HepG2 (cell line): ENCODE data around the gene YBX2. TPM values are rescaled to one million over a fixed set of nuclear protein-coding genes. Genes with fewer than 3 reads are reported as not detected.

Experiments
- DZIP1 ChIP-seq: sonication (generic); formaldehyde crosslinking; IDR thresholded peaks from 2 replicates; pipeline ENCODE4 v1.5.0; 2020; ENCODE audit warnings: mild to moderate bottlenecking, missing genetic modification reagents
- E2F2 ChIP-seq: sonication (generic); formaldehyde crosslinking; IDR thresholded peaks from 2 replicates; pipeline ENCODE4 v1.4.0; 2020; ENCODE audit warnings: missing genetic modification reagents, borderline replicate concordance
- HBP1 ChIP-seq: IDR thresholded peaks from 2 replicates; pipeline ENCODE4 v1.6.1; 2016; ENCODE audit warnings: low read depth, control low read depth
- HDAC1 ChIP-seq: sonication (generic); formaldehyde crosslinking; IDR thresholded peaks from 2 replicates; pipeline ENCODE4 v1.5.1; 2020; ENCODE audit warnings: mild to moderate bottlenecking, missing genetic modification reagents
- HNF4G ChIP-seq, 2 experiments: sonication (generic) in 1 of 2; formaldehyde crosslinking in 1 of 2; IDR thresholded peaks; 2 replicates each; pipeline versions ENCODE4 v1.4.0 to v1.6.1; 2011 to 2020; ENCODE audit warnings: borderline replicate concordance in 2 of 2, low read depth in 2 of 2, mild to moderate bottlenecking in 2 of 2, low read length in 1 of 2, missing genetic modification reagents in 1 of 2, moderate library complexity in 1 of 2
- NONO ChIP-seq, 2 experiments: fragments of 450-650 bp in 1 of 2; sonication (generic) in 1 of 2; formaldehyde crosslinking in 1 of 2; IDR thresholded peaks in 1 of 2; conservative IDR thresholded peaks in 1 of 2; 2 replicates each; pipeline versions ENCODE4 v1.6.1 to v1.8.0; 2017 to 2022; ENCODE audit warnings: mild to moderate bottlenecking in 1 of 2, missing genetic modification reagents in 1 of 2, moderate library complexity in 1 of 2
- PLSCR1 ChIP-seq: sonication (generic); formaldehyde crosslinking; IDR thresholded peaks from 2 replicates; pipeline ENCODE4 v1.5.0; 2020; ENCODE audit warnings: missing genetic modification reagents, mild to moderate bottlenecking, borderline replicate concordance
- SNAPC2 ChIP-seq: sonication (generic); formaldehyde crosslinking; IDR thresholded peaks from 2 replicates; pipeline ENCODE4 v1.8.1; 2022; ENCODE audit warnings: mild to moderate bottlenecking, missing genetic modification reagents
- YY1 ChIP-seq: IDR thresholded peaks from 2 replicates; pipeline ENCODE4 v1.6.1; 2011; ENCODE audit warnings: low read length, low read depth, moderate library complexity, mild to moderate bottlenecking; ENCODE audit not compliant: insufficient read depth, insufficient replicate concordance
- ZBTB46 ChIP-seq: sonication (generic); formaldehyde crosslinking; IDR thresholded peaks from 2 replicates; pipeline ENCODE4 v1.4.0; 2020; ENCODE audit warnings: mild to moderate bottlenecking, missing genetic modification reagents, borderline replicate concordance
- ZNF383 ChIP-seq: sonication (generic); formaldehyde crosslinking; IDR thresholded peaks from 2 replicates; pipeline ENCODE4 v1.4.0; 2020; ENCODE audit warnings: missing genetic modification reagents, mild to moderate bottlenecking, borderline replicate concordance
- ZNF563 ChIP-seq: sonication (generic); formaldehyde crosslinking; IDR thresholded peaks from 2 replicates; pipeline ENCODE4 v1.8.0; 2022; ENCODE audit warnings: mild to moderate bottlenecking, moderate library complexity, missing genetic modification reagents
- ZNF580 ChIP-seq: IDR thresholded peaks from 2 replicates; pipeline ENCODE4 v1.6.1; 2016; ENCODE audit warnings: low read depth, borderline replicate concordance
- ZNF816 ChIP-seq: sonication (generic); formaldehyde crosslinking; IDR thresholded peaks from 2 replicates; pipeline ENCODE4 v1.8.0; 2022; ENCODE audit warnings: missing genetic modification reagents, mild to moderate bottlenecking, borderline replicate concordance
- ZNF879 ChIP-seq: sonication (generic); formaldehyde crosslinking; IDR thresholded peaks from 2 replicates; pipeline ENCODE4 v1.8.1; 2023; ENCODE audit warnings: missing genetic modification reagents
- ZSCAN30 ChIP-seq: sonication (generic); formaldehyde crosslinking; IDR thresholded peaks from 2 replicates; pipeline ENCODE4 v1.5.0; 2020; ENCODE audit warnings: mild to moderate bottlenecking, missing genetic modification reagents
- polyA plus RNA-seq, 8 experiments: library from polyadenylated mRNA; depleted of rRNA in 3 of 8; stranded (reverse) in 7 of 8; unstranded in 1 of 8; fragments of >200 nt; fragmentation: Illumina TruSeq in 4 of 8; extraction: Trizol in 4 of 8; gene quantifications; 2 replicates each; pipeline versions ENCODE4 v1.2.1 to v1.2.3, GENCODE V29; 2011 to 2016; ENCODE audit warnings: low read depth in 4 of 8, missing spikeins in 1 of 8, mixed read lengths in 1 of 8; ENCODE audit not compliant: insufficient read depth in 1 of 8
- total RNA-seq, 5 experiments: library from RNA; depleted of rRNA; stranded (reverse); fragments of >200 nt; fragmentation: Illumina TruSeq; extraction: Trizol; gene quantifications; 2 replicates each; pipeline ENCODE4 v1.2.3, GENCODE V29; 2016; ENCODE audit warnings: low read depth in 1 of 5

The YBX2 gene
- total and polyA plus RNA-seq, 2 of the 13 experiments (the other 11 are each of a cell fraction or from before 2014, with no cell fraction given) = 0.12 to 0.22 TPM

GRCh38 chr17:7307686-7308624, 13.5 kb upstream of the YBX2 start (continued):
- TF ChIP-seq PLSCR1 (CRISPR knock-in tag) (no peak), ZBTB46 (CRISPR knock-in tag) (0 out of 2 replicates have a peak, but pooled peaks have one; percentile 55), HBP1 (CRISPR knock-in tag) (no peak), ZSCAN30 (CRISPR knock-in tag) (no peak), E2F2 (CRISPR knock-in tag) (no peak), ZNF383 (CRISPR knock-in tag) (no peak), ZNF879 (CRISPR knock-in tag) (no peak), ZNF563 (CRISPR knock-in tag) (peak; percentile 54; the same call in 1 of the 2 replicates), DZIP1 (CRISPR knock-in tag) (peak; percentile 66; the same call in 1 of the 2 replicates), NONO (IDR thresholded peaks at IDR 0.05) (no peak), NONO (CRISPR knock-in tag; conservative IDR thresholded peaks at IDR 0.05) (no peak), ZNF580 (CRISPR knock-in tag) (0 out of 2 replicates have a peak, but pooled peaks have one; percentile 32), HNF4G (IDR thresholded peaks at IDR 0.05; ENCODE audit: borderline replicate concordance, low read depth, low read length) (no peak), HNF4G (CRISPR knock-in tag; IDR thresholded peaks at IDR 0.05; ENCODE audit: borderline replicate concordance, low read depth) (no peak), HDAC1 (CRISPR knock-in tag) (peak; percentile 47; the same call in 1 of the 2 replicates), YY1 (peak; percentile 48), ZNF816 (CRISPR knock-in tag) (no peak), SNAPC2 (CRISPR knock-in tag) (no peak)
